Measurements from ENCODE around the gene BFSP1.

Gene BFSP1

GRCh38 chr20:17502105-17502504, 29.1 kb downstream of the BFSP1 start:
- ATAC-seq, result no peak

GRCh38 chr20:17501701-17502100, 29.5 kb downstream of the BFSP1 start:
- ATAC-seq, result no peak
- TF ChIP-seq PATZ1 (CRISPR knock-in tag; IDR thresholded peaks at IDR 0.05; ENCODE audit: borderline replicate concordance) (no peak), ZNF8 (CRISPR knock-in tag; IDR thresholded peaks at IDR 0.05) (no peak), ZFP3 (CRISPR knock-in tag; IDR thresholded peaks at IDR 0.05) (no peak), OSR1 (CRISPR knock-in tag; IDR thresholded peaks at IDR 0.05) (no peak), ZC3H10 (CRISPR knock-in tag; IDR thresholded peaks at IDR 0.05) (no peak), GLIS3 (CRISPR knock-in tag; IDR thresholded peaks at IDR 0.05) (no peak), SNAI2 (CRISPR knock-in tag; IDR thresholded peaks at IDR 0.05) (no peak), TOX (CRISPR knock-in tag; IDR thresholded peaks at IDR 0.05; ENCODE audit: borderline replicate concordance) (no peak), BACH2 (CRISPR knock-in tag; IDR thresholded peaks at IDR 0.05; ENCODE audit: borderline replicate concordance) (no peak), ZFP30 (CRISPR knock-in tag; IDR thresholded peaks at IDR 0.05) (no peak)

More at GRCh38 chr20:17502105-17502504, 29.1 kb downstream of the BFSP1 start:
- TF ChIP-seq TCF4 (CRISPR knock-in tag; IDR thresholded peaks at IDR 0.05; ENCODE audit: borderline replicate concordance) (no peak), ESRRG (CRISPR knock-in tag; IDR thresholded peaks at IDR 0.05) (no peak), ARNTL (CRISPR knock-in tag; IDR thresholded peaks at IDR 0.05; ENCODE audit: borderline replicate concordance, low read depth) (no peak), ZNF8 (CRISPR knock-in tag; IDR thresholded peaks at IDR 0.05) (no peak), PATZ1 (CRISPR knock-in tag; IDR thresholded peaks at IDR 0.05; ENCODE audit: borderline replicate concordance) (no peak), POU6F1 (CRISPR knock-in tag; IDR thresholded peaks at IDR 0.05; ENCODE audit: borderline replicate concordance, low read depth) (no peak), CSRNP3 (CRISPR knock-in tag; IDR thresholded peaks at IDR 0.05) (no peak), TSHZ2 (CRISPR knock-in tag; IDR thresholded peaks at IDR 0.05) (no peak), RARB (CRISPR knock-in tag; IDR thresholded peaks at IDR 0.05) (no peak), ZC3H10 (CRISPR knock-in tag; IDR thresholded peaks at IDR 0.05) (no peak), ISL1 (CRISPR knock-in tag; IDR thresholded peaks at IDR 0.05) (no peak), ZFP3 (CRISPR knock-in tag; IDR thresholded peaks at IDR 0.05) (no peak), GLIS3 (CRISPR knock-in tag; IDR thresholded peaks at IDR 0.05) (no peak), SNAI2 (CRISPR knock-in tag; IDR thresholded peaks at IDR 0.05) (no peak)

- TF ChIP-seq ZNF8 (CRISPR knock-in tag; IDR thresholded peaks at IDR 0.05) (no peak), SNAI2 (CRISPR knock-in tag; IDR thresholded peaks at IDR 0.05) (no peak), CREB5 (CRISPR knock-in tag; IDR thresholded peaks at IDR 0.05; ENCODE audit: low read depth) (no peak), OSR1 (CRISPR knock-in tag; IDR thresholded peaks at IDR 0.05) (no peak), ZNF70 (CRISPR knock-in tag; IDR thresholded peaks at IDR 0.05) (no peak), ZFP3 (CRISPR knock-in tag; IDR thresholded peaks at IDR 0.05) (no peak), ESRRG (CRISPR knock-in tag; IDR thresholded peaks at IDR 0.05) (no peak), ZFP30 (CRISPR knock-in tag; IDR thresholded peaks at IDR 0.05) (no peak)
- no peak for ATAC-seq
Measured at GRCh38 chr20:17500826-17501225, 30.4 kb downstream of the BFSP1 start.

Data from SK-N-SH treated with all-trans-retinoic acid at 6 μM for 48 hours (cell line).